PC-3 (cell line): Measurements from ENCODE around the gene RREB1. TPM values are rescaled to one million over a fixed set of nuclear protein-coding genes. Genes with fewer than 3 reads are reported as not detected.

Experiments
- ATAC-seq: fragments of 200-7000 bp; cut with Tn5 transposase; 2 replicates; pipeline ENCODE4 v1.9.1; 2020; ENCODE audit warnings: mild to moderate bottlenecking, moderate library complexity
- BruUV-seq: library from RNA; stranded (reverse); fragments of 400-500 nt; replicated peaks from 2 replicates; lab custom pipeline; 2021; lab: Mats Ljungman, UMichigan
- CTCF ChIA-PET: fragments of 300-600 bp; sonication (Branson Sonifier 250); formaldehyde crosslinking; loops from one replicate; lab custom pipeline; 2022; ENCODE audit warnings: antibody characterized with exemption; lab: Charles Lee
- POLR2A ChIA-PET: fragments of 300-600 bp; sonication (Branson Sonifier 250); formaldehyde crosslinking; loops from one replicate; lab custom pipeline; 2022; ENCODE audit warnings: antibody characterized with exemption; ENCODE audit not compliant: unreplicated experiment; lab: Charles Lee
- DNase-seq: peaks from one replicate; pipeline ENCODE4 v3.0.0-alpha.2; 2015
- H2AFZ ChIP-seq: fragments of 300-600 bp; sonication (generic); 2 replicates; pipeline ENCODE4 v1.6.0; 2016; ENCODE audit warnings: antibody characterized with exemption, low read length
- H3F3A ChIP-seq: fragments of 300-600 bp; sonication (generic); one replicate; pipeline ENCODE4 v1.6.0; 2017; ENCODE audit warnings: antibody characterized with exemption, low read length, control low read depth, mild to moderate bottlenecking; ENCODE audit not compliant: unreplicated experiment
- H3K27ac ChIP-seq: fragments of 300-600 bp; sonication (generic); 2 replicates; pipeline ENCODE4 v1.5.1; 2016; ENCODE audit warnings: mild to moderate bottlenecking, low read length
- H3K27me3 ChIP-seq: fragments of 300-600 bp; sonication (generic); 2 replicates; pipeline ENCODE4 v1.6.1; 2016; ENCODE audit warnings: low read length, mixed read lengths
- H3K36me3 ChIP-seq: fragments of 300-600 bp; sonication (generic); 2 replicates; pipeline ENCODE4 v1.6.1; 2016; ENCODE audit warnings: low read depth, mixed run types, low read length, mixed read lengths
- H3K4me1 ChIP-seq: fragments of 300-600 bp; sonication (generic); 2 replicates; pipeline ENCODE4 v1.5.1; 2016; ENCODE audit warnings: low read length; ENCODE audit not compliant: insufficient read depth
- H3K4me2 ChIP-seq: fragments of 300-600 bp; sonication (generic); 2 replicates; pipeline ENCODE4 v1.6.0; 2016; ENCODE audit warnings: low read length
- H3K4me3 ChIP-seq: fragments of 300-600 bp; sonication (generic); 2 replicates; pipeline ENCODE4 v1.5.1; 2016; ENCODE audit warnings: mild to moderate bottlenecking, low read length, mixed read lengths
- H3K79me2 ChIP-seq: fragments of 300-600 bp; sonication (generic); 2 replicates; pipeline ENCODE4 v1.6.1; 2017; ENCODE audit warnings: low read length, mixed read lengths
- H3K9ac ChIP-seq: fragments of 300-600 bp; sonication (generic); 2 replicates; pipeline ENCODE4 v1.6.0; 2016; ENCODE audit warnings: mild to moderate bottlenecking, low read length
- H3K9me2 ChIP-seq: fragments of 300-600 bp; sonication (generic); replicated peaks from 2 replicates; pipeline ENCODE4 v1.6.1; 2016; ENCODE audit warnings: mixed run types, low read length, mixed read lengths
- H3K9me3 ChIP-seq: fragments of 300-600 bp; sonication (generic); 2 replicates; pipeline ENCODE4 v1.6.1; 2016; ENCODE audit warnings: low read length, mixed read lengths
- H4K20me1 ChIP-seq: fragments of 300-600 bp; sonication (generic); 2 replicates; pipeline ENCODE4 v1.6.1; 2016; ENCODE audit warnings: low read length, mixed read lengths
- EZH2 ChIP-seq: fragments of 300-600 bp; sonication (generic); IDR thresholded peaks from one replicate; pipeline ENCODE4 v1.6.1; 2017; ENCODE audit warnings: antibody characterized with exemption, mild to moderate bottlenecking, low read length; ENCODE audit not compliant: unreplicated experiment
- EZH2phosphoT487 ChIP-seq: fragments of 300-600 bp; sonication (generic); IDR thresholded peaks from 2 replicates; pipeline ENCODE4 v1.6.1; 2018; ENCODE audit warnings: mild to moderate bottlenecking, antibody characterized with exemption, low read length, borderline replicate concordance
- intact Hi-C: fragments of 100-400 bp; cut with micrococcal nuclease; formaldehyde crosslinking; loops from 2 replicates; pipeline ENCODE4 v1.9.0; 2023
- total RNA-seq: library from RNA; depleted of rRNA; stranded (reverse); fragments of >200 nt; gene quantifications from 2 replicates; pipeline ENCODE4 v1.2.3, GENCODE V29; 2014
- TF ChIP-seq, protein P1 (sequence below): fragments of 300-600 bp; sonication (generic); conservative IDR thresholded peaks from 2 replicates; pipeline ENCODE4 v1.5.1; 2017; ENCODE audit warnings: antibody characterized with exemption, low read depth, mild to moderate bottlenecking, low read length

The RREB1 gene
- total RNA-seq, 1 experiment from 2014 or later: 26.0 TPM

DNA sequence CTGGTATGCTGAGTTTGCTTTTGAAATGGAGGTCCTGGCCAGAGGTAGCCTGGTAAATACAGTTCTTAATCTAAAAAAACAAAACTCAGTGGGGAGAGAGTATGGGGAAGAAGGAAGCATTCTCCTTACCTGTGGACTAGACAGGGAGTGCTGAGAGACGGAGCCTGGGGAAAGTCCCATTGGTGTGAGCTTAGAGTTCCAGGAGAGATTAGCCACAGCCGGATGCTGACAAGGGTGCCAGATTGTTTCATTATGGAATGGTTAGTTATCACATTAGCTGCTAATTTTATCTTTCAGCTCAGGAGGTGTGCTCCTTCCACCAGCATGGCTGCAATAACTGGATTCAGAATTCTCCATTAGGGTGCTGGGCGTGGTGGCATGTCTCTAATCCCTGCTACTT lies 75.9 kb downstream of the RREB1 start:
- H3K9me2 ChIP-seq: no peaks in the 10 kb centered on the region
- H3K36me3 ChIP-seq: peaks cover 70% of the 10 kb centered on the region
- H3K9me3 ChIP-seq: no peaks in the 10 kb centered on the region
- no peak overlapping the region for H3K4me3 ChIP-seq
- H3K4me2 ChIP-seq: no peak overlapping the region
- no TSS peak for BruUV-seq
- ChIA-PET CTCF (no interaction called here), POLR2A (no interaction called here)
- no peaks in the 10 kb centered on the region for H3F3A ChIP-seq
- H3K27me3 ChIP-seq: no peaks in the 10 kb centered on the region
- intact Hi-C loops: no loop called here
- no peaks in the 10 kb centered on the region for H4K20me1 ChIP-seq
- H2AFZ ChIP-seq: no peak overlapping the region
- no peak overlapping the region for H3K27ac ChIP-seq
- no peak overlapping the region for H3K9ac ChIP-seq
- H3K4me1 ChIP-seq: no peaks in the 10 kb centered on the region
- no peak for TF ChIP-seq EZH2phosphoT487
- TF ChIP-seq, protein P1, sequence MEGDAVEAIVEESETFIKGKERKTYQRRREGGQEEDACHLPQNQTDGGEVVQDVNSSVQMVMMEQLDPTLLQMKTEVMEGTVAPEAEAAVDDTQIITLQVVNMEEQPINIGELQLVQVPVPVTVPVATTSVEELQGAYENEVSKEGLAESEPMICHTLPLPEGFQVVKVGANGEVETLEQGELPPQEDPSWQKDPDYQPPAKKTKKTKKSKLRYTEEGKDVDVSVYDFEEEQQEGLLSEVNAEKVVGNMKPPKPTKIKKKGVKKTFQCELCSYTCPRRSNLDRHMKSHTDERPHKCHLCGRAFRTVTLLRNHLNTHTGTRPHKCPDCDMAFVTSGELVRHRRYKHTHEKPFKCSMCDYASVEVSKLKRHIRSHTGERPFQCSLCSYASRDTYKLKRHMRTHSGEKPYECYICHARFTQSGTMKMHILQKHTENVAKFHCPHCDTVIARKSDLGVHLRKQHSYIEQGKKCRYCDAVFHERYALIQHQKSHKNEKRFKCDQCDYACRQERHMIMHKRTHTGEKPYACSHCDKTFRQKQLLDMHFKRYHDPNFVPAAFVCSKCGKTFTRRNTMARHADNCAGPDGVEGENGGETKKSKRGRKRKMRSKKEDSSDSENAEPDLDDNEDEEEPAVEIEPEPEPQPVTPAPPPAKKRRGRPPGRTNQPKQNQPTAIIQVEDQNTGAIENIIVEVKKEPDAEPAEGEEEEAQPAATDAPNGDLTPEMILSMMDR: no peak
- no peak for TF ChIP-seq EZH2
- H3K79me2 ChIP-seq: peaks cover 30% of the 10 kb centered on the region
- no peak for ATAC-seq
- DNase-seq: no peak

DNA sequence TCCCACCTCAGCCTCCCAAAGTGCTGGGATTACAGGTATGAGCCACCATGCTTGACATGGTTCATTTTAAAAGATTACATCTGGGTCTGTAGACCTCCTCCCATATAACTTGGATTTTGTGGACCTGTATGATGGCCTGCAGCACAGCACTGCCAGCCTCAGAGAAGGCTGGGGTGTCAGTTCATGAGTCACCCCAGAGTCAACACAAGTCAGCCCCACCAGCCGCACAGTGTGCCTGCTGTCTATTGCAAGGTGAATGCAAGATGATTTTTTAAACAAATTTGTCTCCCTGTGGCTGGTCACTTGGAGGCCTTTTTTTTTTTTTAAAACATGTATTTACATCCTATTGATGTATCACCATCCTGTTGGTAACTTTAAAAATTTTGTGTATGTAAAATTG lies 76.7 kb downstream of the RREB1 start:
- no peaks in the 10 kb centered on the region for H4K20me1 ChIP-seq
- intact Hi-C loops: no loop called here
- no TSS peak for BruUV-seq
- no peak overlapping the region for H2AFZ ChIP-seq
- H3K27me3 ChIP-seq: no peaks in the 10 kb centered on the region
- DNase-seq: peak; percentile 23
- H3F3A ChIP-seq: no peaks in the 10 kb centered on the region
- no peak overlapping the region for H3K4me2 ChIP-seq
- H3K4me1 ChIP-seq: no peaks in the 10 kb centered on the region
- no peaks in the 10 kb centered on the region for H3K9me3 ChIP-seq
- H3K4me3 ChIP-seq: no peak overlapping the region
- no peaks in the 10 kb centered on the region for H3K9me2 ChIP-seq
- peak; percentile 38; the same call in 1 of the 2 replicates for ATAC-seq
- CTCF ChIA-PET: no interaction called here
- no peak overlapping the region for H3K27ac ChIP-seq
- H3K79me2 ChIP-seq: peaks cover 24% of the 10 kb centered on the region; the same call in 1 of the 2 replicates
- no peak for TF ChIP-seq EZH2
- TF ChIP-seq EZH2phosphoT487: no peak
- TF ChIP-seq, protein P1: no peak
- peaks cover 73% of the 10 kb centered on the region for H3K36me3 ChIP-seq
- H3K9ac ChIP-seq: no peak overlapping the region
- POLR2A ChIA-PET: no interaction called here

DNA sequence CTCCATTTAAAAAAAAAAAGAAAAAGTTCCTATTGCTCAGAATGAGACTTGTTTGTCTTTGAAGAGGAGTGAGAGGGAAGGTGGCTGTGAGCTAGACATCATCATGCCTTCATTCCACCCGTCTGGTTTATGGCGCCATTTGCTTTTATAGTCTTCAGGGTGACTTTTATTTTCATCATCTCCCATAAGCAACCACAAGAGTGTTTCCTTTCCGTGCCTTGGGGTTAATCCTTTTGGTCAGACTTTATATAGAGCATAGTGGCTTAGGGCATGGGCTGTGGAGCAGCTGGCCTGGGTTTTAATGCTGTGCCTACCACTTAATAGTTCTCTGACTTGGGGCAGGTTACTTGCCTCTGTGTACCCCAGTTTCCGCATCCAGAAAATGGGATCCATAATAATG lies 77.8 kb downstream of the RREB1 start:
- Histone ChIP-seq H3K36me3 (peaks cover 74% of the 10 kb centered on the region), H3K9me2 (no peaks in the 10 kb centered on the region), H3K9me3 (no peaks in the 10 kb centered on the region), H3K27me3 (no peaks in the 10 kb centered on the region), H3F3A (no peaks in the 10 kb centered on the region), H3K27ac (no peak overlapping the region), H3K4me1 (no peaks in the 10 kb centered on the region), H3K9ac (no peak overlapping the region), H4K20me1 (no peaks in the 10 kb centered on the region), H3K4me3 (no peak overlapping the region), H3K4me2 (no peak overlapping the region), H2AFZ (no peak overlapping the region), H3K79me2 (peaks cover 24% of the 10 kb centered on the region; the same call in 1 of the 2 replicates)
- ChIA-PET CTCF (no interaction called here), POLR2A (no interaction called here)
- DNase-seq: no peak
- no TSS peak for BruUV-seq
- intact Hi-C loops: no loop called here
- ATAC-seq: no peak
- TF ChIP-seq, protein P1: no peak
- no peak for TF ChIP-seq EZH2
- TF ChIP-seq EZH2phosphoT487: no peak
